Measurements from ENCODE around the gene WIPF2. TPM values are rescaled to one million over a fixed set of nuclear protein-coding genes. Genes with fewer than 3 reads are reported as not detected.

WIPF2 gene
- total and polyA plus RNA-seq, 5 donors, result 8.2 to 14.6 (median 12.7) TPM

DNA sequence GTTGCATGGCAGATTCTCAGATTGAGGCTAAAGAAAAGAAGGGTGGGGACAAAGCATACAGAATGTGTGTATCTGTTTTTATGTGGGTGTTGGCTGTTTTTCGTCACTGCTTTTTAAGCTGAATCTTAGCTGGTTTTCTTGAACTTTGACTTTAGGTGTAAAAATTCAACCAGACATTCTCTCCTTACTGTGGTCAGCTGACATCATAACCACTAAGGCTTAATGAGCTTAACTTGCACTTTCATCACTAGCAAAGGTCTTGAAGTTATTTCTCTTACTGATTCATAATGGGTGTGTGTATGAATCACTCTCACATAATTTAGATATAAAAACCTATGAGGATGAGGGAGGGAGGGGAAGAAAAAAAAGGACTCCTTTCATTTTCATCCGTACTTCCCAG is 64.6 kb downstream of the WIPF2 start:
- no peaks in the 10 kb centered on the region for H3K27me3 ChIP-seq (ENCODE audit: control insufficient read depth, insufficient read depth)
- H3K4me1 ChIP-seq (ENCODE audit: control insufficient read depth, insufficient read depth, low read length), result no peaks in the 10 kb centered on the region
- H3K27ac ChIP-seq (ENCODE audit: low read length), result peak overlapping the region; percentile 70
- ATAC-seq (no peak), DNase-seq (no peak)
- intact Hi-C loops (cut with DNase I), result loop anchor here in 1 of 4 donors (10.0 kb wide), 1 partner anchor 249 kb away; no protein-coding TSS in a partner anchor
- no peak overlapping the region for H3K4me3 ChIP-seq (ENCODE audit: low read length)
- H3K9me3 ChIP-seq (ENCODE audit: control insufficient read depth, low read length), result no peaks in the 10 kb centered on the region
- 61% methylated on average over 2 of the region's 2 CpGs for WGBS

DNA sequence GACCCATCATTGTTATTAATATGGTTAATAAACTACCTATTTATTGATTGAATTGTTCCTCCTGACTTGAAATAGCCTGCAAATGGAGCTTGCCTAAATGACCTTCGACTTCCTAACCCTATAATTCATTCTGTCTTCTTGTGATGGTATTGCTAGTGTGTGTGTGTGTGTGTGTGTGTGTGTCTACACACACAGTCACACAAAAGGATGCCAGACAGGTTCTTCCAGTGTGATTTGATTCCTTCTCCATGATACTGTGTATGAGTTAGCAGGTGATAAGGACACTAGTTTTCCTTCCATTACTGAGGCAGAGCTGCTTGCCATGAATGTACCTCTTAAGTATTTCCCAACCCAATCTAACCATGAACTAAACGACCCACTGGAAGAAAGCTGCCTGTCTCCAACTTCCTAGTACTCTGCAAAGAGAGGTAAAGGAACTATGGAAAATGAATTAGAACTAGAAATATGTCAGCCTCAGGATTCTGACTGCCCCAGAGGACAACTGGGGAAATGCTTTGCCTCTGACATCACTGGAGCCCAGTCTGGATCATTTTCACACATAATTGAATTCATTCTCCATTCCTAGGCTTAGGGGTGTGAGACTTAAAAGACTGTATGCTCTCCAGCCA is 65.1 kb downstream of the WIPF2 start:
- DNase-seq (no peak), ATAC-seq (no peak)
- H3K4me1 ChIP-seq (ENCODE audit: control insufficient read depth, insufficient read depth, low read length), result no peaks in the 10 kb centered on the region
- H3K9me3 ChIP-seq (ENCODE audit: control insufficient read depth, low read length), result no peaks in the 10 kb centered on the region
- intact Hi-C loops (cut with DNase I), result loop anchor here in 1 of 4 donors (10.0 kb wide), 1 partner anchor 249 kb away; no protein-coding TSS in a partner anchor
- H3K27ac ChIP-seq (ENCODE audit: low read length), result peak overlapping the region; percentile 53
- no peaks in the 10 kb centered on the region for H3K27me3 ChIP-seq (ENCODE audit: control insufficient read depth, insufficient read depth)
- H3K4me3 ChIP-seq (ENCODE audit: low read length), result no peak overlapping the region
- WGBS, result 52% methylated on average over 2 of the region's 2 CpGs

DNA sequence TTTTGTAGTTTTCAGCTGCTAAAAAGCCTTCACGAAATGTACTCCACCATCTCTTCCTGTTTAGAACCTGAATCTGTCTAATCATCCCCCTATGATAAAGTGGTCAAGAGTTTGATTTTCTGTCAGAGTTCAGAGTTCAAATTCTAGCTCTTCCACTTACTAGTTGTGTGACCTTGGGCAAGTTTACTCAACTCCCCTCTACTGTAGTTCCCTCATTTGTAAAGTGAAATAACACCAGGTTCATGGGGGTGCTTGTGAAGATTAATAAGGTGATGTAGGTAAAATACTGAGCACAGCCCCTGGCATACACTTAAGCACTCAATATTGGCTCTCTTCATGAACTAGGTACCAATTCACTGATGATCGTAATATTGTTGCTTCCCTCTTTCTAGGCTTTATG is 67.4 kb downstream of the WIPF2 start:
- Histone ChIP-seq H3K4me1 (ENCODE audit: control insufficient read depth, insufficient read depth, low read length) (no peaks in the 10 kb centered on the region), H3K4me3 (ENCODE audit: low read length) (no peak overlapping the region), H3K27ac (ENCODE audit: low read length) (no peak overlapping the region), H3K9me3 (ENCODE audit: control insufficient read depth, low read length) (no peaks in the 10 kb centered on the region), H3K27me3 (ENCODE audit: control insufficient read depth, insufficient read depth) (no peaks in the 10 kb centered on the region)
- no peak for DNase-seq
- intact Hi-C loops (cut with DNase I), result loop anchor here in 1 of 4 donors (5.0 to 10.0 kb wide), 2 partner anchors 84 to 252 kb away; no protein-coding TSS in a partner anchor
- WGBS, result 96% methylated on average over 2 of the region's 2 CpGs
- no peak for ATAC-seq

DNA sequence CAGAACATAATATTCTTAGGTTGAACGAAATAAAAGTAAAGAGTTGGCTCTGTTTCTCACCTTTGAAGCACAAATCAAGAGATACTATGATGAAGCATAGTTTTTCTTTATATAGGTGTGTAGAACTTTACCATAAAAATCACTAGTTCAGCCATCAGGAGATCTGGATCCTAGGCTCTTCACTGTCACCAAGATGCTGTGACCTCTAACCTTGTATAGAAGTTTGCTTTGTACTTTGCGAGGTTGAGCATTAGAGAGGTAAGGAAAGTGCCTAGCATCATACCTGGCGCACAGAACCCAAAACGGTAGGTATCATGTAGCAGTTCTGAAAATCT is 68.0 kb downstream of the WIPF2 start:
- Histone ChIP-seq H3K4me1 (ENCODE audit: control insufficient read depth, insufficient read depth, low read length) (no peaks in the 10 kb centered on the region), H3K27ac (ENCODE audit: low read length) (peak overlapping the region; percentile 20), H3K4me3 (ENCODE audit: low read length) (no peak overlapping the region), H3K9me3 (ENCODE audit: control insufficient read depth, low read length) (no peaks in the 10 kb centered on the region), H3K27me3 (ENCODE audit: control insufficient read depth, insufficient read depth) (no peaks in the 10 kb centered on the region)
- intact Hi-C loops (cut with DNase I), result loop anchor here in 1 of 4 donors (5.0 to 10.0 kb wide), 2 partner anchors 85 to 252 kb away; no protein-coding TSS in a partner anchor
- DNase-seq, result no peak
- WGBS, result 44% methylated on average over 4 of the region's 4 CpGs
- no peak for ATAC-seq

DNA sequence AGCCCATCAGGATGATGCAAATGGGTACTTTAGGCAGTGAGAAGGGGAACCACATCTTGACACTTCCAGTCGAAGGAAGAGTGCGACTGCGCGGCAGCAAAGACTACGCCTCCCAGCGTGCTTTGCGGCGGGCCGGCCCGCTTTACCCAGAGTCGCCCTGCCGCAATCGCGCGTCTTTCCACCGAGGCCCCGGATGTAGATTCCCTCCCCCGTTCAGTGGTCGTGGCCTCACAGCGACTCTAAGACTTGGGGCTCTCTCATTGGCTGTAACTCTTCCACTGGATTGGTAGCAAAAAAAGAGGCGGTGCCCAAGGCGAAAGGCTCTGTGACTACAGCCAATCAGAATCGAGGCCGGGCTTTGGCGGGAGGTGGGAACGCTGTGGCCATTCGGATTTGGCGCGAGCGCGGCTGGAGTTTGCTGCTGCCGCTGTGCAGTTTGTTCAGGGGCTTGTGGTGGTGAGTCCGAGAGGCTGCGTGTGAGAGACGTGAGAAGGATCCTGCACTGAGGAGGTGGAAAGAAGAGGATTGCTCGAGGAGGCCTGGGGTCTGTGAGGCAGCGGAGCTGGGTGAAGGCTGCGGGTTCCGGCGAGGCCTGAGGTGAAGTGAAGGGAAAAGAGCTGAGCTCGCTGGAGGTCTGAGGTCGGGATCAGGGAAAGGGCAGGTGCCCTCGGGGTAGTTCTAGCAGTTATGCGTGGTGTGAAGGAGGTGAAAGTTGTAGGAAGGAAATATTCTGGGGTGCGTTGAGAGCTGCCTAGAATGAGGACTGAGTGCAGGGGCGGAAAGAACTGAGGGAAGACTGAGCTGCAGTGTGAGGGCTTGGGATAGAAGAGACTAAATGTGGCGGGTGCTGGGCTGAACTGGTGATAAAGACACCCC is 68.6 kb downstream of the WIPF2 start, which contains the start of gene CDC6:
Gene CDC6, plus strand, starts transcription at position 386 of the 876 bp plus-strand sequence. CDS start 1,542 bp downstream, outside the sequence.
- H3K4me1 ChIP-seq (ENCODE audit: control insufficient read depth, insufficient read depth, low read length), result no peaks in the 10 kb centered on the region
- DNase-seq (peak; percentile 98 to 99 (median 99)), ATAC-seq (peak; percentile 98 to 99)
- peak within 1 kb of the TSS; percentile 20 for H3K27ac ChIP-seq (ENCODE audit: low read length)
- intact Hi-C loops (cut with DNase I), result loop anchor here in 1 of 4 donors (5.0 to 10.0 kb wide), 2 partner anchors 85 to 253 kb away; no protein-coding TSS in a partner anchor
- under 1% methylated on average over 47 of the region's 47 CpGs for WGBS
- no peaks in the 10 kb centered on the region for H3K9me3 ChIP-seq (ENCODE audit: control insufficient read depth, low read length)
- H3K27me3 ChIP-seq (ENCODE audit: control insufficient read depth, insufficient read depth), result no peaks in the 10 kb centered on the region
- H3K4me3 ChIP-seq (ENCODE audit: low read length), result peak within 1 kb of the TSS; percentile 53

DNA sequence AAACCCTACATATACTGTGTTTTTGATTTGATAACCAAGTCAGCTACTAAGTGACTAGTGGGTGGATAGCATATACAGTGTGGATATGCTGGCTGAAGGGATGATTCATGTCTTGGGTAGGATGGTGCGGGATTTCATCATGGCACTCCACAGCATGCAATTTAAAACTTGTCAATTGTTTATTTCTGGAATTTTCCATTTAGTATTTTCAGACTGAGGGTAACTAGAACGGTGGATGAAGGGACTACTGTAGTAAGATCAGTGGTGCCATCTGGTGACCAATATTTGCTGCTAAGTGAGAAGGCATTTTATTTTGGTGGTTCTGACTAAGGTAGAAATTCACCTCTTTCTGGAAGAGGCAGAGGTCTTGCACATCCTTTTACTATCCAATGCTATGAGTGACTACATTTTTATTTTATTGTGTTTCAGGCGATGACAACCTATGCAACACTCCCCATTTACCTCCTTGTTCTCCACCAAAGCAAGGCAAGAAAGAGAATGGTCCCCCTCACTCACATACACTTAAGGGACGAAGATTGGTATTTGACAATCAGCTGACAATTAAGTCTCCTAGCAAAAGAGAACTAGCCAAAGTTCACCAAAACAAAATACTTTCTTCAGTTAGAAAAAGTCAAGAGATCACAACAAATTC is 71.7 kb downstream of the WIPF2 start:
- H3K4me3 ChIP-seq (ENCODE audit: low read length), result no peak overlapping the region
- H3K27ac ChIP-seq (ENCODE audit: low read length), result no peak overlapping the region
- H3K27me3 ChIP-seq (ENCODE audit: control insufficient read depth, insufficient read depth), result no peaks in the 10 kb centered on the region
- WGBS, result 58% methylated on average over 4 of the region's 4 CpGs
- DNase-seq (no peak), ATAC-seq (peak in 1 of 2 donors; percentile 2)
- no peaks in the 10 kb centered on the region for H3K9me3 ChIP-seq (ENCODE audit: control insufficient read depth, low read length)
- H3K4me1 ChIP-seq (ENCODE audit: control insufficient read depth, insufficient read depth, low read length), result no peaks in the 10 kb centered on the region
- intact Hi-C loops (cut with DNase I), result loop anchor here in 1 of 4 donors (10.0 kb wide), 1 partner anchor 86 kb away; no protein-coding TSS in a partner anchor

DNA sequence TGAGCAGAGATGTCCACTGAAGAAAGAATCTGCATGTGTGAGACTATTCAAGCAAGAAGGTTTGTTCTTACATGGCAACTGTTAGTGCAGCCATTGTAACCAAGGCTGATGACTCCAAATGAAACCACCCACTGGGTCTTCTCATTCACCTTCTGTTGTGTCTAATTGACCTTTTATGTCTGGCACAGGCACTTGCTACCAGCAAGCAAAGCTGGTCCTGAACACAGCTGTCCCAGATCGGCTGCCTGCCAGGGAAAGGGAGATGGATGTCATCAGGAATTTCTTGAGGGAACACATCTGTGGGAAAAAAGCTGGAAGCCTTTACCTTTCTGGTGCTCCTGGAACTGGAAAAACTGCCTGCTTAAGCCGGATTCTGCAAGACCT is 72.2 kb downstream of the WIPF2 start:
- no peak overlapping the region for H3K4me3 ChIP-seq (ENCODE audit: low read length)
- H3K9me3 ChIP-seq (ENCODE audit: control insufficient read depth, low read length), result no peaks in the 10 kb centered on the region
- DNase-seq, result no peak
- ATAC-seq, result no peak
- no peaks in the 10 kb centered on the region for H3K27me3 ChIP-seq (ENCODE audit: control insufficient read depth, insufficient read depth)
- no peak overlapping the region for H3K27ac ChIP-seq (ENCODE audit: low read length)
- intact Hi-C loops (cut with DNase I), result loop anchor here in 1 of 4 donors (10.0 kb wide), 1 partner anchor 86 kb away; no protein-coding TSS in a partner anchor
- 78% methylated on average over 2 of the region's 2 CpGs for WGBS
- no peaks in the 10 kb centered on the region for H3K4me1 ChIP-seq (ENCODE audit: control insufficient read depth, insufficient read depth, low read length)

DNA sequence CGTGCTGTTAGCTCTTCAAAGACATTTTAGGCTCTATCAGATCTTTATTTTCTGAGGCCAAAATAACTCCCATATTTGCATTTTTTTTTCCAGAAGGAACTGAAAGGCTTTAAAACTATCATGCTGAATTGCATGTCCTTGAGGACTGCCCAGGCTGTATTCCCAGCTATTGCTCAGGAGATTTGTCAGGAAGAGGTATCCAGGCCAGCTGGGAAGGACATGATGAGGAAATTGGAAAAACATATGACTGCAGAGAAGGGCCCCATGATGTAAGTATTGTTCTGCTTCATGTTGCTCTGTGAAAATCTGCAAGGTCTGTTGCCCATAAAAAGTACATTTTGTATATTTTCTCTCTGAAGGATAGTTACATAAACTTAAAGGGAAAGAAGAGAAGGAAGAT is 74.3 kb downstream of the WIPF2 start:
- H3K4me1 ChIP-seq (ENCODE audit: control insufficient read depth, insufficient read depth, low read length), result no peaks in the 10 kb centered on the region
- DNase-seq, result no peak
- intact Hi-C loops (cut with DNase I), result loop anchor here in 2 of 4 donors (2.0 to 10.0 kb wide), 2 partner anchors 89 to 91 kb away; no protein-coding TSS in a partner anchor

DNA sequence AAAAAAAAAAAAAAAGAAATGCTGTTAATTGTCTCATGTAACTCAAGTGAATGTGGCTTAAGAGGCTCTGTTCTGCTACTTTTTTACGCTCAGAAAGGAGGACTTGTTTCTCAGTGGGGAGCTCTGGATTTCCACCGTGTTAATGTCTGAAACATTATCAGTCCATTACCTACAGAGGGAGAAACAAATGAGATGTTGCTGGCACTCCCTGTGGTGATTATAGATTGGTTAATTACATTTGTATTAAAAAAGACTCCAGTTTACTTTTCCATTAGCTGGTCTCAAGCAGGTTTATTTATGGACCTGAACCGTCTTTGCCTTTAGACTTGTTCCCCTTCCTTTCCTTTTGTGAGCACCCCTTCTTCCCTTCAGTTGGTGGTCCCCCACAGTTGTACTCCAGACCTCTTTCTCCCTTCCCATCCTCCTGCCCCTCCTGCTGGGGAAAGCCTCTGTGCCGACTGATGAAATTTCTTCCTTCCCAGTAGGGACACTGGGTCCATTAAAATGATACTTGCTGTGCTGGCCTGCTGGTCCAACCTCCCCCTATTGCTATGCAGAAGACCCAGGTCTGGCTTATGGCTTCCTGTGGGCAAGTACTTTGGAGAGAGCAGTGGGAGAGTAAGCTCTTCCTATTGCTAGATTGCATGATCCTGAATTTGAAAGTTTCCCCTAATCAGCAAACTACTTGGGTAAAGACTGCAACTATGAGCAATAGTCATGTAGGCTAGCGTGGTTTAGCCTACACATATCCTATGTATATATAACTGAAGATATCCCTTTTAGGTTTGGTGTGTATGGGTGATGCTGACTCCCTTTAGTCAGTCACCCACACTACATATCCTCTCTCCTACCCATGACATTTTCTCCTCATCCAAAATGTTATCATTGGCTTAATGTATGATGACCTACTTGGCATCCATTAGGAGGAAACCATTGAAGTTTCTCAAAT is 76.7 kb downstream of the WIPF2 start:
- Histone ChIP-seq H3K9me3 (ENCODE audit: control insufficient read depth, low read length) (no peaks in the 10 kb centered on the region), H3K27me3 (ENCODE audit: control insufficient read depth, insufficient read depth) (no peaks in the 10 kb centered on the region), H3K27ac (ENCODE audit: low read length) (no peak overlapping the region), H3K4me1 (ENCODE audit: control insufficient read depth, insufficient read depth, low read length) (no peaks in the 10 kb centered on the region), H3K4me3 (ENCODE audit: low read length) (no peak overlapping the region)
- WGBS, result 80% methylated on average over 5 of the region's 5 CpGs
- ATAC-seq (no peak), DNase-seq (no peak)
- intact Hi-C loops (cut with DNase I), result loop anchor here in 1 of 4 donors (10.0 kb wide), 1 partner anchor 91 kb away; no protein-coding TSS in a partner anchor

More for the DNA sequence above, 74.3 kb downstream of the WIPF2 start:
- H3K4me3 ChIP-seq (ENCODE audit: low read length), result no peak overlapping the region
- ATAC-seq, result peak; percentile 75 to 79
- peak overlapping the region; percentile 45 for H3K27ac ChIP-seq (ENCODE audit: low read length)
- H3K9me3 ChIP-seq (ENCODE audit: control insufficient read depth, low read length), result no peaks in the 10 kb centered on the region
- 38% methylated on average over 1 of the region's 1 CpG for WGBS
- H3K27me3 ChIP-seq (ENCODE audit: control insufficient read depth, insufficient read depth), result no peaks in the 10 kb centered on the region

DNA sequence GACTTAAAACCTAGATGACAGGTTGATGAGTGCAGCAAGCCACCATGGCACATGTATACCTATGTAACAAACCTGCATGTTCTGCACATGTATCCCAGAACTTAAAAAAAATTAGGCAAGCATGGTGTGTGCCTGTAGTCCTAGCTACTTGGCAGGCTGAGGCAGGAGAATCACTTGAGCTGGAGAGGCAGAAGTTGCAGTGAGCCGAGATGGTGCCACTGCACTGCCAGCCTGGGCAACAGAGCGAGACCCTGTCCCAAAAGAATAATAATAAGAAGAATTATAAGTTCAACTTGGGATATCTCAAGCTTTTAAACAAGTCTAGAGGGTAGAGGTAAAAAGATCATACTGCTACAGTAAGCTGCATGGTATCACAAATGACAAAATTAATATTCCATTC is 78.4 kb downstream of the WIPF2 start:
- H3K27ac ChIP-seq (ENCODE audit: low read length), result no peak overlapping the region
- 83% methylated on average over 2 of the region's 2 CpGs for WGBS
- intact Hi-C loops (cut with DNase I), result loop anchor here in 1 of 4 donors (10.0 kb wide), 1 partner anchor 93 kb away; no protein-coding TSS in a partner anchor
- DNase-seq, result no peak
- H3K4me3 ChIP-seq (ENCODE audit: low read length), result no peak overlapping the region
- no peaks in the 10 kb centered on the region for H3K9me3 ChIP-seq (ENCODE audit: control insufficient read depth, low read length)
- ATAC-seq, result no peak
- no peaks in the 10 kb centered on the region for H3K4me1 ChIP-seq (ENCODE audit: control insufficient read depth, insufficient read depth, low read length)
- no peaks in the 10 kb centered on the region for H3K27me3 ChIP-seq (ENCODE audit: control insufficient read depth, insufficient read depth)
